H1 (cell line): Measurements from ENCODE around the gene RMDN3. TPM values are rescaled to one million over a fixed set of nuclear protein-coding genes. Genes with fewer than 3 reads are reported as not detected.

Source experiments
- CTCF ChIA-PET: fragments of 300-600 bp; sonication (Branson Sonifier 250); formaldehyde crosslinking; loops from one replicate; lab custom pipeline; 2021; ENCODE audit not compliant: partially characterized antibody; lab: Charles Lee
- POLR2A ChIA-PET: fragments of 300-600 bp; sonication (Branson Sonifier 250); formaldehyde crosslinking; loops from one replicate; lab custom pipeline; 2021; ENCODE audit warnings: inconsistent platforms; ENCODE audit not compliant: partially characterized antibody; lab: Charles Lee
- DNase-seq, 2 experiments: peaks; one replicate each; pipeline versions ENCODE4 v3.0.0 to v3.0.0-alpha.2; 2010 to 2022; ENCODE audit warnings: low spot score in 2 of 2, low read depth in 1 of 2, mixed read lengths in 1 of 2
- FAIRE-seq: peaks from 2 replicates; lab custom pipeline; 2011; peaks lifted over from hg19 to GRCh38; lab: Jason Lieb, UNC
- H2AFZ ChIP-seq: 2 replicates; pipeline ENCODE4 v1.8.1; 2012; ENCODE audit warnings: low read length, inconsistent platforms
- H2AK5ac ChIP-seq: 2 replicates; pipeline ENCODE4 v1.6.1; 2013; ENCODE audit warnings: low read depth, low read length
- H2BK120ac ChIP-seq: replicated peaks from 2 replicates; pipeline ENCODE3; 2013; ENCODE audit warnings: low read depth, low read length, inconsistent platforms
- H2BK12ac ChIP-seq: 2 replicates; pipeline ENCODE4 v1.6.1; 2013; ENCODE audit warnings: low read depth, low read length
- H2BK15ac ChIP-seq: 2 replicates; pipeline ENCODE4 v1.6.1; 2013; ENCODE audit warnings: low read length
- H2BK20ac ChIP-seq: 2 replicates; pipeline ENCODE4 v1.6.1; 2013; ENCODE audit warnings: low read length
- H2BK5ac ChIP-seq: 2 replicates; pipeline ENCODE4 v1.6.1; 2013; ENCODE audit warnings: low read depth, low read length
- H3K14ac ChIP-seq: 2 replicates; pipeline ENCODE4 v1.6.1; 2013; ENCODE audit warnings: inconsistent platforms; ENCODE audit not compliant: insufficient read length
- H3K18ac ChIP-seq: 2 replicates; pipeline ENCODE4 v1.6.1; 2013; ENCODE audit warnings: low read length; ENCODE audit errors: extremely low read depth
- H3K23ac ChIP-seq: 2 replicates; pipeline ENCODE4 v1.6.1; 2013; ENCODE audit warnings: inconsistent platforms; ENCODE audit not compliant: insufficient read length
- H3K23me2 ChIP-seq: 2 replicates; pipeline ENCODE4 v1.6.1; 2013; ENCODE audit warnings: low read depth, low read length
- H3K27ac ChIP-seq: 2 replicates; pipeline ENCODE4 v1.6.1; 2011; ENCODE audit warnings: low read depth, low read length, inconsistent platforms
- H3K27me3 ChIP-seq, 4 experiments: replicated peaks in 1 of 4; 1 replicate in 1 of 4; 2 replicates in 3 of 4; pipeline versions ENCODE4 v1.6.1 to v1.8.1; 2011 to 2013; ENCODE audit warnings: low read length in 3 of 4, mild to moderate bottlenecking in 3 of 4, inconsistent platforms in 2 of 4, mixed read lengths in 2 of 4, moderate library complexity in 1 of 4; ENCODE audit not compliant: control insufficient read depth in 3 of 4, insufficient read depth in 3 of 4; ENCODE audit errors: extremely low read depth in 1 of 4
- H3K36me3 ChIP-seq, 4 experiments: 2 replicates each; pipeline versions ENCODE4 v1.6.1 to v1.8.1; 2011 to 2013; ENCODE audit warnings: mild to moderate bottlenecking in 4 of 4, low read length in 3 of 4, moderate library complexity in 2 of 4, control low read depth in 1 of 4, inconsistent platforms in 1 of 4; ENCODE audit not compliant: insufficient read depth in 4 of 4, control insufficient read depth in 2 of 4
- H3K4ac ChIP-seq: replicated peaks from 2 replicates; pipeline ENCODE3; 2013; ENCODE audit warnings: low read length, low read depth, mixed read lengths, inconsistent platforms; ENCODE audit not compliant: insufficient read length
- H3K4me1 ChIP-seq, 4 experiments: replicated peaks in 1 of 4; 1 replicate in 1 of 4; 2 replicates in 3 of 4; pipeline versions ENCODE4 v1.6.1 to v1.8.1; 2011 to 2013; ENCODE audit warnings: low read length in 3 of 4, inconsistent platforms in 2 of 4, mixed read lengths in 1 of 4; ENCODE audit not compliant: insufficient read depth in 4 of 4, control insufficient read depth in 3 of 4
- H3K4me2 ChIP-seq, 2 experiments: 2 replicates each; pipeline versions ENCODE4 v1.6.1 to v1.8.1; 2011 to 2013; ENCODE audit warnings: low read depth in 2 of 2, low read length in 2 of 2, control low read depth in 1 of 2, inconsistent platforms in 1 of 2, mild to moderate bottlenecking in 1 of 2; ENCODE audit not compliant: insufficient read depth in 1 of 2
- H3K4me3 ChIP-seq, 4 experiments: fragments of 200-600, 300-600 bp in 1 of 4; sonication (generic), shearing (Covaris generic), sonication (Bioruptor Twin) in 1 of 4; 2 replicates each; pipeline versions ENCODE4 v1.5.1 to v1.8.1; 2011 to 2016; ENCODE audit warnings: low read length in 4 of 4, low read depth in 3 of 4, control low read depth in 2 of 4, inconsistent platforms in 2 of 4, mild to moderate bottlenecking in 2 of 4, mixed read lengths in 1 of 4, moderate library complexity in 1 of 4; ENCODE audit not compliant: insufficient read depth in 2 of 4; ENCODE audit errors: extremely low read depth in 1 of 4
- H3K56ac ChIP-seq: replicated peaks from 2 replicates; pipeline ENCODE3; 2013; ENCODE audit warnings: low read depth, mild to moderate bottlenecking, mixed read lengths, low read length, inconsistent platforms; ENCODE audit not compliant: insufficient read length
- H3K79me1 ChIP-seq: 2 replicates; pipeline ENCODE4 v1.6.1; 2013; ENCODE audit warnings: low read depth, low read length, control low read depth
- H3K79me2 ChIP-seq, 2 experiments: 2 replicates each; pipeline versions ENCODE4 v1.6.1 to v1.8.1; 2012 to 2013; ENCODE audit warnings: low read length in 2 of 2, mild to moderate bottlenecking in 2 of 2, inconsistent platforms in 1 of 2; ENCODE audit not compliant: insufficient read depth in 2 of 2, control insufficient read depth in 1 of 2
- H3K9ac ChIP-seq, 4 experiments: replicated peaks in 1 of 4; 1 replicate in 1 of 4; 2 replicates in 3 of 4; pipeline versions ENCODE4 v1.6.1 to v1.8.1; 2011 to 2013; ENCODE audit warnings: low read depth in 3 of 4, low read length in 3 of 4, control low read depth in 2 of 4, mild to moderate bottlenecking in 2 of 4, moderate library complexity in 2 of 4, inconsistent platforms in 1 of 4; ENCODE audit errors: extremely low read depth in 1 of 4
- H3K9me3 ChIP-seq, 2 experiments: 2 replicates each; pipeline versions ENCODE4 v1.6.1 to v1.8.1; 2012 to 2013; ENCODE audit warnings: mild to moderate bottlenecking in 2 of 2, moderate library complexity in 2 of 2, control low read depth in 1 of 2, inconsistent platforms in 1 of 2, low read depth in 1 of 2, low read length in 1 of 2, mixed read lengths in 1 of 2; ENCODE audit not compliant: insufficient read depth in 2 of 2
- H4K20me1 ChIP-seq, 2 experiments: replicated peaks in 1 of 2; 2 replicates each; pipeline versions ENCODE3 to v1.8.1; 2011 to 2013; ENCODE audit warnings: inconsistent platforms in 2 of 2, low read length in 2 of 2, mild to moderate bottlenecking in 1 of 2; ENCODE audit not compliant: insufficient read depth in 2 of 2, control insufficient read depth in 1 of 2
- H4K5ac ChIP-seq: 2 replicates; pipeline ENCODE4 v1.6.1; 2013; ENCODE audit warnings: low read length, low read depth, mixed read lengths, inconsistent platforms; ENCODE audit not compliant: insufficient read length
- H4K8ac ChIP-seq: 2 replicates; pipeline ENCODE4 v1.8.0; 2013; ENCODE audit warnings: mild to moderate bottlenecking, moderate library complexity, low read length, inconsistent platforms; ENCODE audit not compliant: insufficient read depth; ENCODE audit errors: extremely low read depth
- H4K91ac ChIP-seq: replicated peaks from 2 replicates; pipeline ENCODE3; 2013; ENCODE audit warnings: low read length, mixed read lengths, inconsistent platforms; ENCODE audit not compliant: insufficient read length
- BACH1 ChIP-seq: IDR thresholded peaks from 2 replicates; pipeline ENCODE4 v1.6.1; 2012; ENCODE audit warnings: low read length, improper control_type of control experiment
- CHD1 ChIP-seq: IDR thresholded peaks from 2 replicates; pipeline ENCODE4 v1.6.1; 2012; ENCODE audit warnings: low read depth, low read length, improper control_type of control experiment
- GABPA ChIP-seq: IDR thresholded peaks from 2 replicates; pipeline ENCODE4 v1.6.1; 2011; ENCODE audit warnings: mild to moderate bottlenecking, low read length, moderate library complexity, borderline replicate concordance; ENCODE audit not compliant: insufficient read depth
- JUN ChIP-seq: IDR thresholded peaks from 2 replicates; pipeline ENCODE4 v1.6.1; 2011; ENCODE audit warnings: low read depth, mild to moderate bottlenecking, improper control_type of control experiment, low read length
- NRF1 ChIP-seq: IDR thresholded peaks from 2 replicates; pipeline ENCODE4 v1.6.1; 2011; ENCODE audit warnings: mild to moderate bottlenecking, low read depth, low read length, improper control_type of control experiment
- RAD21 ChIP-seq, 2 experiments: IDR thresholded peaks in 1 of 2; conservative IDR thresholded peaks in 1 of 2; 2 replicates each; pipeline ENCODE4 v1.6.1; 2011; ENCODE audit warnings: low read depth in 2 of 2, low read length in 2 of 2, improper control_type of control experiment in 1 of 2, inconsistent platforms in 1 of 2, mild to moderate bottlenecking in 1 of 2, moderate library complexity in 1 of 2
- RNF2 ChIP-seq: fragments of 200-900, 300-1000 bp; sonication (generic); IDR thresholded peaks from 2 replicates; pipeline ENCODE4 v1.7.1; 2016; ENCODE audit warnings: borderline replicate concordance, low read depth, mild to moderate bottlenecking, antibody characterized with exemption, low read length; ENCODE audit not compliant: poor library complexity, severe bottlenecking; ENCODE audit errors: missing control alignments
- RXRA ChIP-seq: IDR thresholded peaks from 2 replicates; pipeline ENCODE4 v1.6.1; 2011; ENCODE audit warnings: low read depth, mild to moderate bottlenecking, low read length, moderate library complexity; ENCODE audit not compliant: insufficient read depth
- SP4 ChIP-seq: IDR thresholded peaks from 2 replicates; pipeline ENCODE4 v1.6.1; 2012; ENCODE audit warnings: low read length, inconsistent platforms
- SRF ChIP-seq: IDR thresholded peaks from 2 replicates; pipeline ENCODE4 v1.6.1; 2011; ENCODE audit warnings: mild to moderate bottlenecking, low read depth, low read length, moderate library complexity
- TBP ChIP-seq: IDR thresholded peaks from 2 replicates; pipeline ENCODE4 v1.6.1; 2011; ENCODE audit warnings: low read depth, low read length, improper control_type of control experiment
- TEAD4 ChIP-seq: IDR thresholded peaks from 2 replicates; pipeline ENCODE4 v1.6.1; 2012; ENCODE audit warnings: low read depth, low read length, inconsistent platforms, mixed read lengths
- YY1 ChIP-seq: IDR thresholded peaks from 2 replicates; pipeline ENCODE4 v1.6.1; 2011; ENCODE audit warnings: low read depth, mild to moderate bottlenecking, low read length
- WGBS, 2 experiments: shearing (Covaris generic) in 1 of 2; methylation state at CpG; one replicate each; pipeline versions ENCODE4 v1.1.6 to v1.1.7; 2013 to 2015; ENCODE audit warnings: low lambda C conversion rate in 2 of 2, mixed read lengths in 2 of 2, inconsistent platforms in 1 of 2, low coverage in 1 of 2, missing lambda C conversion rate in 1 of 2; ENCODE audit not compliant: insufficient replicate concordance in 2 of 2, insufficient coverage in 1 of 2, insufficient read length in 1 of 2; ENCODE audit errors: extremely low coverage in 1 of 2, missing lambda C conversion rate in 1 of 2; 5-methylcytosine and 5-hydroxymethylcytosine counted together
- polyA plus RNA-seq, 7 experiments: library from polyadenylated mRNA; depleted of rRNA in 3 of 7; stranded (reverse) in 5 of 7; unstranded in 2 of 7; fragments of >200 nt in 5 of 7; fragments of 200-250 nt in 2 of 7; gene quantifications; 1 replicate in 5 of 7; 2 replicates in 1 of 7; 4 replicates in 1 of 7; pipeline versions ENCODE4 v1.2.1 to v1.2.3, GENCODE V29; 2011 to 2013; ENCODE audit warnings: missing spikeins in 2 of 7, mixed read lengths in 2 of 7
- total RNA-seq: library from RNA; stranded (reverse); fragmentation: NEBNext Ultra II Directional; extraction: Animal tissue kit (Norgen Biotek cat#: 25700); gene quantifications from 2 replicates; pipeline ENCODE4 v1.2.1, GENCODE V29; 2021

Gene RMDN3
- total and polyA plus RNA-seq, 2 of the 8 experiments (the other 6 are each of a cell fraction or from before 2014, with no cell fraction given): 10.8 to 24.1 TPM

GRCh38 chr15:40803076-40803475 lies 48.0 kb upstream of the RMDN3 start:
- Histone ChIP-seq H3K14ac (no peak overlapping the region), H2BK15ac (no peak overlapping the region), H4K8ac (no peak overlapping the region), H3K27me3 (no peaks in the 10 kb centered on the region), H3K9ac (no peak overlapping the region), H4K5ac (no peak overlapping the region), H2AK5ac (no peak overlapping the region), H3K4me2 (no peak overlapping the region), H3K9me3 (no peaks in the 10 kb centered on the region), H3K18ac (no peak overlapping the region), H2BK5ac (no peak overlapping the region), H3K4me1 (peaks cover 5 to 16% (median 9%) of the 10 kb centered on the region in 4 experiments; a peak in 5 of 7 replicates), H3K36me3 (no peaks in the 10 kb centered on the region), H3K4ac (no peak overlapping the region), H2BK20ac (no peak overlapping the region), H2BK120ac (no peak overlapping the region), H3K27ac (no peak overlapping the region), H3K23ac (no peak overlapping the region), H4K20me1 (no peaks in the 10 kb centered on the region), H3K23me2 (peaks cover 9% of the 10 kb centered on the region; the same call in 1 of the 2 replicates), H3K4me3 (no peak overlapping the region), H3K79me2 (peaks cover 0 to under 1% of the 10 kb centered on the region in 2 experiments; a peak in 2 of 4 replicates), H4K91ac (no peak overlapping the region), H3K79me1 (no peaks in the 10 kb centered on the region), H2BK12ac (no peak overlapping the region), H3K56ac (no peak overlapping the region), H2AFZ (no peak overlapping the region)
- WGBS, 2 experiments: 95% methylated on average over 1 of the region's 2 CpGs; no CpG with 5 or more reads in 1 of the 2 experiments
- DNase-seq: no peak
- no peak for TF ChIP-seq CHD1
- no peak for TF ChIP-seq JUN
- TF ChIP-seq GABPA: no peak
- TF ChIP-seq SP4: no peak
- TF ChIP-seq RXRA: no peak
- no peak for TF ChIP-seq RAD21 (IDR thresholded peaks at IDR 0.05 in 1 of 2, conservative IDR thresholded peaks at IDR 0.05 in 1 of 2; ENCODE audit: low read depth in 2 of 2, low read length in 2 of 2)
- TF ChIP-seq TEAD4: no peak
- no peak for TF ChIP-seq RNF2
- no peak for TF ChIP-seq SRF
- no peak for TF ChIP-seq NRF1
- no peak for TF ChIP-seq BACH1
- TF ChIP-seq YY1: no peak
- TF ChIP-seq TBP: no peak
- ChIA-PET POLR2A (interaction anchor here (0.7 to 1.4 kb wide), 3 partner anchors 41 to 1593 kb away, joined by 3 to 5 read pairs (median 3); partner anchors contain the start of gene SPINT1), CTCF (interaction anchor here (0.9 to 3.1 kb wide), 4 partner anchors 12 to 72 kb away, joined by 3 to 14 read pairs (median 5); no protein-coding TSS in a partner anchor)
- no peak for FAIRE-seq
